HepG2 (cell line): Measurements from ENCODE around the gene PAPOLA. TPM values are rescaled to one million over a fixed set of nuclear protein-coding genes. Genes with fewer than 3 reads are reported as not detected.

Experiments used
- ATAC-seq: fragments of 200-7000 bp; cut with Tn5 transposase; 3 replicates; pipeline ENCODE4 v1.9.1; 2020; ENCODE audit warnings: mild to moderate bottlenecking, moderate library complexity
- BruUV-seq: library from RNA; stranded (reverse); fragments of 400-500 nt; replicated peaks from 2 replicates; lab custom pipeline; 2021; lab: Mats Ljungman, UMichigan
- CTCF ChIA-PET: fragments of 300-600 bp; formaldehyde crosslinking; extraction: SDS; loops from one replicate; lab custom pipeline; 2021; ENCODE audit warnings: low total read pairs, inconsistent platforms, low intra/inter-chr PET ratio; lab: Yijun Ruan, JAX
- POLR2A ChIA-PET: fragments of 350-600 bp; sonication (Branson Sonifier 250); formaldehyde crosslinking; loops from one replicate; lab custom pipeline; 2020; ENCODE audit warnings: antibody characterized with exemption, inconsistent platforms; lab: Yijun Ruan, JAX
- DNase-seq: peaks from one replicate; pipeline ENCODE4 v3.0.0-alpha.2; 2015; ENCODE audit warnings: low spot score
- FAIRE-seq: peaks from 3 replicates; lab custom pipeline; 2011; peaks lifted over from hg19 to GRCh38; lab: Jason Lieb, UNC
- H2AFZ ChIP-seq: one replicate; pipeline ENCODE4 v1.6.1; 2011; ENCODE audit warnings: low read length, inconsistent platforms
- H3K27ac ChIP-seq: fragments of 300-600 bp; 3 replicates; pipeline ENCODE4 v1.8.0; 2011; ENCODE audit warnings: mixed run types, mild to moderate bottlenecking, mixed read lengths, low read length, inconsistent platforms; ENCODE audit not compliant: insufficient read depth; ENCODE audit errors: extremely low read length
- H3K27me3 ChIP-seq, 2 experiments: fragments of 200-600 bp in 1 of 2; 2 replicates in 1 of 2; 3 replicates in 1 of 2; pipeline versions ENCODE4 v1.6.0 to v1.8.0; 2011; ENCODE audit warnings: low read length in 2 of 2, mild to moderate bottlenecking in 2 of 2, moderate library complexity in 2 of 2, inconsistent platforms in 1 of 2; ENCODE audit not compliant: insufficient read depth in 2 of 2, control insufficient read depth in 1 of 2
- H3K36me3 ChIP-seq, 2 experiments: fragments of 200-600 bp in 1 of 2; replicated peaks in 1 of 2; 2 replicates in 1 of 2; 3 replicates in 1 of 2; pipeline versions ENCODE4 v1.5.1 to v1.8.0; 2011; ENCODE audit warnings: low read length in 2 of 2, inconsistent platforms in 1 of 2; ENCODE audit not compliant: insufficient read depth in 2 of 2, control insufficient read depth in 1 of 2
- H3K4me1 ChIP-seq: 2 replicates; pipeline ENCODE4 v1.5.1; 2012; ENCODE audit warnings: low read length, inconsistent platforms; ENCODE audit not compliant: insufficient read depth
- H3K4me2 ChIP-seq: 2 replicates; pipeline ENCODE4 v1.6.0; 2011; ENCODE audit warnings: low read depth, low read length, inconsistent platforms
- H3K4me3 ChIP-seq, 3 experiments: fragments of 200-600 bp in 1 of 3; sonication (generic), shearing (Covaris generic) in 1 of 3; replicated peaks in 1 of 3; 2 replicates each; pipeline ENCODE4 v1.5.1; 2011 to 2016; ENCODE audit warnings: low read length in 3 of 3, inconsistent platforms in 2 of 3, low read depth in 2 of 3, mild to moderate bottlenecking in 2 of 3, control low read depth in 1 of 3, mixed read lengths in 1 of 3; ENCODE audit not compliant: insufficient read depth in 1 of 3
- H3K79me2 ChIP-seq: one replicate; pipeline ENCODE4 v1.6.1; 2011; ENCODE audit warnings: low read length, inconsistent platforms; ENCODE audit not compliant: insufficient read depth
- H3K9ac ChIP-seq: 2 replicates; pipeline ENCODE4 v1.6.0; 2011; ENCODE audit warnings: mild to moderate bottlenecking, low read depth, low read length, inconsistent platforms; ENCODE audit not compliant: insufficient read depth
- H3K9me3 ChIP-seq: 2 replicates; pipeline ENCODE4 v1.5.1; 2012; ENCODE audit warnings: mild to moderate bottlenecking, low read length
- H4K20me1 ChIP-seq: 2 replicates; pipeline ENCODE4 v1.6.0; 2011; ENCODE audit warnings: inconsistent platforms, mild to moderate bottlenecking, low read length, moderate library complexity; ENCODE audit not compliant: insufficient read depth
- GZF1 ChIP-seq: sonication (generic); formaldehyde crosslinking; IDR thresholded peaks from 2 replicates; pipeline ENCODE4 v1.5.1; 2020; ENCODE audit warnings: mild to moderate bottlenecking, missing genetic modification reagents
- PREB ChIP-seq: sonication (generic); formaldehyde crosslinking; IDR thresholded peaks from 2 replicates; pipeline ENCODE4 v1.4.0; 2020; ENCODE audit warnings: missing genetic modification reagents
- SMAD3 ChIP-seq: sonication (generic); formaldehyde crosslinking; IDR thresholded peaks from 2 replicates; pipeline ENCODE4 v1.4.0; 2020; ENCODE audit warnings: missing genetic modification reagents
- ZNF441 ChIP-seq: sonication (generic); formaldehyde crosslinking; IDR thresholded peaks from 2 replicates; pipeline ENCODE4 v1.7.0; 2021; ENCODE audit warnings: missing genetic modification reagents, borderline replicate concordance
- ZNF609 ChIP-seq: sonication (generic); formaldehyde crosslinking; IDR thresholded peaks from 2 replicates; pipeline ENCODE4 v1.4.0; 2020; ENCODE audit warnings: mild to moderate bottlenecking, missing genetic modification reagents, borderline replicate concordance
- ZNF784 ChIP-seq: sonication (generic); formaldehyde crosslinking; IDR thresholded peaks from 2 replicates; pipeline ENCODE4 v1.5.1; 2020; ENCODE audit warnings: missing genetic modification reagents, mild to moderate bottlenecking, borderline replicate concordance
- WGBS: methylation state at CpG from one replicate; pipeline ENCODE4 v1.1.6; 2017; ENCODE audit warnings: low lambda C conversion rate; 5-methylcytosine and 5-hydroxymethylcytosine counted together
- in situ Hi-C: cut with HindIII; loops from 2 replicates; pipeline ENCODE4 v1.10.0; 2017; ENCODE audit warnings: low pct_unique_long_range_greater_than_20kb; ENCODE audit not compliant: extremely low pct_ligation_motif_present
- intact Hi-C: fragments of 100-400 bp; cut with micrococcal nuclease; formaldehyde crosslinking; loops from one replicate; pipeline ENCODE4 v1.10.0; 2022; ENCODE audit not compliant: unreplicated experiment
- polyA plus RNA-seq, 8 experiments: library from polyadenylated mRNA; depleted of rRNA in 3 of 8; stranded (reverse) in 7 of 8; unstranded in 1 of 8; fragments of >200 nt; fragmentation: Illumina TruSeq in 4 of 8; extraction: Trizol in 4 of 8; gene quantifications; 2 replicates each; pipeline versions ENCODE4 v1.2.1 to v1.2.3, GENCODE V29; 2011 to 2016; ENCODE audit warnings: low read depth in 4 of 8, missing spikeins in 1 of 8, mixed read lengths in 1 of 8; ENCODE audit not compliant: insufficient read depth in 1 of 8
- total RNA-seq, 5 experiments: library from RNA; depleted of rRNA; stranded (reverse); fragments of >200 nt; fragmentation: Illumina TruSeq; extraction: Trizol; gene quantifications; 2 replicates each; pipeline ENCODE4 v1.2.3, GENCODE V29; 2016; ENCODE audit warnings: low read depth in 1 of 5
- TF ChIP-seq, protein P1 (sequence below): sonication (generic); formaldehyde crosslinking; IDR thresholded peaks from 2 replicates; pipeline ENCODE4 v1.9.0; 2021; ENCODE audit warnings: missing genetic modification reagents, borderline replicate concordance

Gene PAPOLA
- total and polyA plus RNA-seq, 2 of the 13 experiments (the other 11 are each of a cell fraction or from before 2014, with no cell fraction given): 103 to 151 TPM

DNA sequence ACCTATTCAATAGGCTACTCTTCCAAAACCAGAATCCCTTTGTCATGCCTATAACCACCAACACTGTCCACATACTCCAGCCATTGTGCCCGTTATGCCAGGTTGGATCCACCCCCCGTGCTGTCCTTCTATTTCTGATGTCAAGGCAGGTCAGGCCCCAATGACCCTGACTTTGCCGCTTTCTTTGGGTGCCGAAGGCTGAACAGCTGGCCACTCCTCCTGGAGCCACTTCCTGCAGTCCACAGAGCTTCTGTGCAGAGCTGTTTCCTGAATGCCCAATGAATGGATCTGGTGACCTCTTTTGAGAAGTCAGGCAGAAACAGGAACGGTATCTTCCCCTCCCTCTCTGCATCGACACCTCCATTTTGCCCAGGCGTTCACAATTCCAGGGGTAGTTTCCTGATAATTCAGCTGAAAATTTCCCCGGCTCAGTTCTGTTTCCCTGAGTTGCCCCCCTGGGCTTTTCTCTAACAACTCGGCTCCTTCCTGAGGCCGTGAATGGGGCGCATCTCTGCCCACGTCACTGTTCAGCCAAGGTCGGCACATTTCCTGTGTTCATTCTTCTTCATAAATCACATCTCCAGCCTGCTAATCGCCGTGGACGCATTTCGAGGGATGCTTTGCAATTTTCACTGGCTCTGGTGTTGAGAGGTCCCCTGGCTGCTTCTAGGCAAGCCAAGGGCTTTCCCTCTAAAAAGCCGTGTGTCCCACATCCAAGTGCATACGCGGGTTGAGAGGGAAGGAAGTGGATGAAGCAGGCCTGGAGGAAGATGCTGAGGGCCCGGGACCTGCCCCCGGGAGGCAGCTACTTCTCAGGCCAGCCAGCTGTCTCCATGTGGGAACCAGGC is 86.5 kb downstream of the PAPOLA start:
- Histone ChIP-seq H3K9ac (no peak overlapping the region), H3K27me3 (peaks cover 0 to 24% of the 10 kb centered on the region in 2 experiments; a peak in 3 of 5 replicates), H3K27ac (no peak overlapping the region), H4K20me1 (no peaks in the 10 kb centered on the region), H3K4me3 (no peak overlapping the region), H3K79me2 (no peaks in the 10 kb centered on the region), H2AFZ (no peak overlapping the region), H3K36me3 (no peaks in the 10 kb centered on the region), H3K4me2 (no peak overlapping the region), H3K4me1 (peaks cover 16% of the 10 kb centered on the region; the same call in 1 of the 2 replicates), H3K9me3 (no peaks in the 10 kb centered on the region)
- no peak for DNase-seq
- BruUV-seq: no TSS peak
- FAIRE-seq: no peak
- intact Hi-C loops: no loop called here
- ChIA-PET POLR2A (no interaction called here), CTCF (no interaction called here)
- TF ChIP-seq ZNF784 (CRISPR knock-in tag): no peak
- no peak for TF ChIP-seq PREB (CRISPR knock-in tag)
- no peak for TF ChIP-seq GZF1 (CRISPR knock-in tag)
- TF ChIP-seq ZNF609: no peak
- TF ChIP-seq, protein P1, sequence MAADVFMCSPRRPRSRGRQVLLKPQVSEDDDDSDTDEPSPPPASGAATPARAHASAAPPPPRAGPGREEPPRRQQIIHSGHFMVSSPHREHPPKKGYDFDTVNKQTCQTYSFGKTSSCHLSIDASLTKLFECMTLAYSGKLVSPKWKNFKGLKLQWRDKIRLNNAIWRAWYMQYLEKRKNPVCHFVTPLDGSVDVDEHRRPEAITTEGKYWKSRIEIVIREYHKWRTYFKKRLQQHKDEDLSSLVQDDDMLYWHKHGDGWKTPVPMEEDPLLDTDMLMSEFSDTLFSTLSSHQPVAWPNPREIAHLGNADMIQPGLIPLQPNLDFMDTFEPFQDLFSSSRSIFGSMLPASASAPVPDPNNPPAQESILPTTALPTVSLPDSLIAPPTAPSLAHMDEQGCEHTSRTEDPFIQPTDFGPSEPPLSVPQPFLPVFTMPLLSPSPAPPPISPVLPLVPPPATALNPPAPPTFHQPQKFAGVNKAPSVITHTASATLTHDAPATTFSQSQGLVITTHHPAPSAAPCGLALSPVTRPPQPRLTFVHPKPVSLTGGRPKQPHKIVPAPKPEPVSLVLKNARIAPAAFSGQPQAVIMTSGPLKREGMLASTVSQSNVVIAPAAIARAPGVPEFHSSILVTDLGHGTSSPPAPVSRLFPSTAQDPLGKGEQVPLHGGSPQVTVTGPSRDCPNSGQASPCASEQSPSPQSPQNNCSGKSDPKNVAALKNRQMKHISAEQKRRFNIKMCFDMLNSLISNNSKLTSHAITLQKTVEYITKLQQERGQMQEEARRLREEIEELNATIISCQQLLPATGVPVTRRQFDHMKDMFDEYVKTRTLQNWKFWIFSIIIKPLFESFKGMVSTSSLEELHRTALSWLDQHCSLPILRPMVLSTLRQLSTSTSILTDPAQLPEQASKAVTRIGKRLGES (CRISPR knock-in tag): no peak
- TF ChIP-seq ZNF441 (CRISPR knock-in tag): no peak
- no peak for TF ChIP-seq SMAD3 (CRISPR knock-in tag)
- 50% methylated on average over 18 of the region's 22 CpGs for WGBS
- in situ Hi-C loops: loop anchor here (10.0 kb wide), 1 partner anchor 256 kb away; no protein-coding TSS in a partner anchor
- ATAC-seq: no peak
